ENCODE data around the gene VPS13D.

The VPS13D gene

DNA sequence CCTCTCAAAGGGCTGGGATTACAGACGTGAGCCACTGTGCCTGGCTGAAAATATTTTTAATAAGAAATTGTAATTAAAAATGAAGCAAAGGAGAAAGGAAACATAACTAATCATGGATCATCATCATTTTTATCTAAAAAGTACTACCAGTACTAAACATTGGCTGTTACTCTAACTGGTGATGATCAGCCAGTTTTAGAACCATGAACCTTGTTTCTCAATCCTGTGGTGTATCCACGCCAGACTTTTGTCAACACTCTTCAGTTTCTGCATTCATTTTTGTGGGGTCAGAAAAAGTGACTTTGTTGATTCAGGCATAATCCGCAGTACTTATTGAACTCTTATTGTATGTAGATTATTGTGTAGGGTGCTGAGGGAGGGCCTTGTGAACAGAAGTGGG, 52.3 kb downstream of the VPS13D start:
- Histone ChIP-seq H3K9me2 (ENCODE audit: low read depth, low read length) (no peaks in the 10 kb centered on the region), H3K4me3 (ENCODE audit: low read depth, low read length, poor library complexity, severe bottlenecking) (no peak overlapping the region), H3F3A (ENCODE audit: insufficient read depth, low read length) (no peaks in the 10 kb centered on the region), H3K27me3 (ENCODE audit: insufficient read depth, low read length) (no peaks in the 10 kb centered on the region), H2AFZ (ENCODE audit: low read length) (no peak overlapping the region), H3K36me3 (ENCODE audit: insufficient read depth, low read length) (peaks cover 13% of the 10 kb centered on the region; the same call in 1 of the 2 replicates), H4K20me1 (ENCODE audit: insufficient read depth, low read length) (no peaks in the 10 kb centered on the region), H3K79me2 (ENCODE audit: insufficient read depth, low read length) (no peaks in the 10 kb centered on the region), H3K4me1 (ENCODE audit: insufficient read depth, low read length, severe bottlenecking) (no peaks in the 10 kb centered on the region), H3K4me2 (ENCODE audit: low read length) (no peak overlapping the region), H3K9ac (ENCODE audit: low read length) (no peak overlapping the region), H3K9me3 (ENCODE audit: low read length) (no peaks in the 10 kb centered on the region), H3K27ac (ENCODE audit: low read depth, low read length, poor library complexity, severe bottlenecking) (no peak overlapping the region)
- no peak for TF ChIP-seq EZH2 (IDR thresholded peaks at IDR 0.05; ENCODE audit: borderline replicate concordance, low read length)
- TF ChIP-seq, protein P1, sequence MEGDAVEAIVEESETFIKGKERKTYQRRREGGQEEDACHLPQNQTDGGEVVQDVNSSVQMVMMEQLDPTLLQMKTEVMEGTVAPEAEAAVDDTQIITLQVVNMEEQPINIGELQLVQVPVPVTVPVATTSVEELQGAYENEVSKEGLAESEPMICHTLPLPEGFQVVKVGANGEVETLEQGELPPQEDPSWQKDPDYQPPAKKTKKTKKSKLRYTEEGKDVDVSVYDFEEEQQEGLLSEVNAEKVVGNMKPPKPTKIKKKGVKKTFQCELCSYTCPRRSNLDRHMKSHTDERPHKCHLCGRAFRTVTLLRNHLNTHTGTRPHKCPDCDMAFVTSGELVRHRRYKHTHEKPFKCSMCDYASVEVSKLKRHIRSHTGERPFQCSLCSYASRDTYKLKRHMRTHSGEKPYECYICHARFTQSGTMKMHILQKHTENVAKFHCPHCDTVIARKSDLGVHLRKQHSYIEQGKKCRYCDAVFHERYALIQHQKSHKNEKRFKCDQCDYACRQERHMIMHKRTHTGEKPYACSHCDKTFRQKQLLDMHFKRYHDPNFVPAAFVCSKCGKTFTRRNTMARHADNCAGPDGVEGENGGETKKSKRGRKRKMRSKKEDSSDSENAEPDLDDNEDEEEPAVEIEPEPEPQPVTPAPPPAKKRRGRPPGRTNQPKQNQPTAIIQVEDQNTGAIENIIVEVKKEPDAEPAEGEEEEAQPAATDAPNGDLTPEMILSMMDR (IDR thresholded peaks at IDR 0.05; ENCODE audit: low read length) = no peak

DNA sequence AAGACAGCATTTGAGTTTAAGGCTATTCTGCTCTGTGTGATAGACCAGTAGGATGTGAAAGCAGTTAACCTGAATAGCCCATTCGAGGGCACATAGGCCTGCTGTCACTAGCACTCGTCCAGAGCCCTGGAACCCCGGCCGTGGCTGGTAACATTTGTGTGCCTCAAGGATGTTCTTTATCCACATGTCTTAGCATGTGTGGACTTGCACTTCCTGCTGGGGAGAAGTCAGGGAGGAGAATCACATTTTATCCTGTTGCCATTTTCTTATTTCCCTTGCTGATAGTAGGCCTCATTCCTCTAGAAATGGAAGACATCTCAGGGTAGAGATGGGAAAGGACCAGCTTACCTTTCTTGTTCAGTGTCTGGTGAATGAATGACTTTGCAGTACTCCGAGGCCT, 54.7 kb downstream of the VPS13D start:
- Histone ChIP-seq H3K4me1 (ENCODE audit: insufficient read depth, low read length, severe bottlenecking) (no peaks in the 10 kb centered on the region), H3K79me2 (ENCODE audit: insufficient read depth, low read length) (no peaks in the 10 kb centered on the region), H2AFZ (ENCODE audit: low read length) (no peak overlapping the region), H3K4me3 (ENCODE audit: low read depth, low read length, poor library complexity, severe bottlenecking) (no peak overlapping the region), H3K9ac (ENCODE audit: low read length) (no peak overlapping the region), H3K36me3 (ENCODE audit: insufficient read depth, low read length) (peaks cover 7% of the 10 kb centered on the region; the same call in 1 of the 2 replicates), H3K27me3 (ENCODE audit: insufficient read depth, low read length) (no peaks in the 10 kb centered on the region), H3K9me2 (ENCODE audit: low read depth, low read length) (no peaks in the 10 kb centered on the region), H3K9me3 (ENCODE audit: low read length) (no peaks in the 10 kb centered on the region), H3F3A (ENCODE audit: insufficient read depth, low read length) (no peaks in the 10 kb centered on the region), H4K20me1 (ENCODE audit: insufficient read depth, low read length) (no peaks in the 10 kb centered on the region), H3K4me2 (ENCODE audit: low read length) (no peak overlapping the region), H3K27ac (ENCODE audit: low read depth, low read length, poor library complexity, severe bottlenecking) (no peak overlapping the region)
- no peak for TF ChIP-seq EZH2 (IDR thresholded peaks at IDR 0.05; ENCODE audit: borderline replicate concordance, low read length)
- TF ChIP-seq, protein P1 (IDR thresholded peaks at IDR 0.05; ENCODE audit: low read length) = no peak

DNA sequence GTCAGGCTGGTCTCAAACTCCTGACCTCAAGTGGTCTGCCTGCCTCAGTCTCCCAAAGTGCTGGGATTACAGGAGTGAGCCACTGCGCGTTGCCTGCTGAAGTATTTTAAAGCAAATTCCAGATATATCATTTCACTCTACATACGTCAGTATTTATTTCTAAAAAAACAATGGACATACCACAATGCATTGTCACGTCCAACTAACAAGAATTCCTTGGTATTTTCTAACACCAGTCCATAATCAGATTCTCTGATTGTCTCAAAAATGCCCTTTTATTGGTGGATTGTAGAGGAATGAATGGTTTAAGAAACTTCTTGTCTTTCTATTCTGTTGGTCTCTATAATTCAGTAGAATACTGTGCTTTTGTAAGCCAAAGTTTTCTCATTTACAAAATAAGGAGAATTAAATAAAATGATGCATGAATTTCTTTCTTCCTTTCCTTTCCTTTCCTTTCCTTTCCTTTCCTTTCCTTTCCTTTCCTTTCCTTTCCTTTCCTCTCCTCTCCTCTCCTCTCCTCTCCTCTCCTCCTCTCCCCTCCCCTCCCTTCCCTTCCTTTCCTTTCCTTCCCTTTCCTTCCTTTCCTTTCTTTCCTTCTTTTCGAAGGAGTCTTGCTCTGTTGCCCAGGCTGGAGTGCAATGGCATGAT, 55.8 kb downstream of the VPS13D start:
- Histone ChIP-seq H3K9ac (ENCODE audit: low read length) (no peak overlapping the region), H3K79me2 (ENCODE audit: insufficient read depth, low read length) (no peaks in the 10 kb centered on the region), H3K9me3 (ENCODE audit: low read length) (no peaks in the 10 kb centered on the region), H3K4me3 (ENCODE audit: low read depth, low read length, poor library complexity, severe bottlenecking) (no peak overlapping the region), H3K4me2 (ENCODE audit: low read length) (no peak overlapping the region), H3K27ac (ENCODE audit: low read depth, low read length, poor library complexity, severe bottlenecking) (no peak overlapping the region), H3K27me3 (ENCODE audit: insufficient read depth, low read length) (no peaks in the 10 kb centered on the region), H3K36me3 (ENCODE audit: insufficient read depth, low read length) (peaks cover 7% of the 10 kb centered on the region; the same call in 1 of the 2 replicates), H4K20me1 (ENCODE audit: insufficient read depth, low read length) (no peaks in the 10 kb centered on the region), H2AFZ (ENCODE audit: low read length) (no peak overlapping the region), H3K9me2 (ENCODE audit: low read depth, low read length) (no peaks in the 10 kb centered on the region), H3F3A (ENCODE audit: insufficient read depth, low read length) (no peaks in the 10 kb centered on the region), H3K4me1 (ENCODE audit: insufficient read depth, low read length, severe bottlenecking) (no peaks in the 10 kb centered on the region)
- no peak for TF ChIP-seq EZH2 (IDR thresholded peaks at IDR 0.05; ENCODE audit: borderline replicate concordance, low read length)
- TF ChIP-seq, protein P1 (IDR thresholded peaks at IDR 0.05; ENCODE audit: low read length) = no peak
